Progenitor cell of endocrine pancreas (in vitro differentiated cells): ENCODE data around the gene FUT8. TPM values are rescaled to one million over a fixed set of nuclear protein-coding genes. Genes with fewer than 3 reads are reported as not detected.

Experiments used
- DNase-seq: peaks from one replicate; pipeline ENCODE4 v3.0.0; 2021; ENCODE audit warnings: low spot score; ENCODE audit not compliant: unreplicated experiment
- H3K27ac Mint-ChIP-seq: 2 replicates; pipeline ENCODE4 v1.8.0; 2021; ENCODE audit warnings: mild to moderate bottlenecking, moderate library complexity, mixed read lengths
- H3K27me3 Mint-ChIP-seq: 2 replicates; pipeline ENCODE4 v1.8.0; 2021; ENCODE audit warnings: mixed read lengths
- H3K36me3 Mint-ChIP-seq: 2 replicates; pipeline ENCODE4 v1.8.0; 2022; ENCODE audit warnings: mixed read lengths; ENCODE audit not compliant: insufficient read depth
- H3K4me1 Mint-ChIP-seq: 2 replicates; pipeline ENCODE4 v1.8.0; 2021; ENCODE audit warnings: low read depth, mixed read lengths
- H3K4me3 Mint-ChIP-seq: 2 replicates; pipeline ENCODE4 v1.8.0; 2021; ENCODE audit warnings: low read depth, mild to moderate bottlenecking, moderate library complexity, mixed read lengths
- H3K9me3 Mint-ChIP-seq: 2 replicates; pipeline ENCODE4 v1.8.0; 2021; ENCODE audit warnings: low read depth, mixed read lengths
- CTCF ChIP-seq: fragments of 200-600 bp; sonication (generic); IDR thresholded peaks from one replicate; pipeline ENCODE4 v1.5.0; 2021; ENCODE audit warnings: antibody characterized with exemption, mild to moderate bottlenecking; ENCODE audit not compliant: unreplicated experiment
- total RNA-seq: library from RNA; stranded (reverse); gene quantifications from 2 replicates; pipeline ENCODE4 v1.2.1, GENCODE V29; 2021

The FUT8 gene
- total RNA-seq, 1 donor from 2014 or later = 38.8 TPM

- TF ChIP-seq CTCF = no peak
- Mint-ChIP-seq H3K36me3 (no peaks in the 10 kb centered on the region), H3K9me3 (no peaks in the 10 kb centered on the region), H3K4me1 (peaks cover 24% of the 10 kb centered on the region), H3K4me3 (no peak overlapping the region), H3K27me3 (peaks cover 70% of the 10 kb centered on the region), H3K27ac (no peak overlapping the region)
- no peak for DNase-seq
Measured at GRCh38 chr14:65482757-65483438, 70.4 kb downstream of the FUT8 start.

GRCh38 chr14:65483647-65484046 lies 71.1 kb downstream of the FUT8 start:
- Mint-ChIP-seq H3K27me3 (peaks cover 75% of the 10 kb centered on the region), H3K36me3 (no peaks in the 10 kb centered on the region), H3K4me1 (peaks cover 21% of the 10 kb centered on the region), H3K27ac (no peak overlapping the region), H3K9me3 (no peaks in the 10 kb centered on the region), H3K4me3 (no peak overlapping the region)
- TF ChIP-seq CTCF = no peak
- DNase-seq = no peak

- TF ChIP-seq CTCF = no peak
- Mint-ChIP-seq H3K9me3 (no peaks in the 10 kb centered on the region), H3K4me1 (peaks cover 10% of the 10 kb centered on the region), H3K27me3 (peaks cover 61% of the 10 kb centered on the region), H3K27ac (no peak overlapping the region), H3K36me3 (no peaks in the 10 kb centered on the region), H3K4me3 (no peak overlapping the region)
- DNase-seq = no peak
Measured at GRCh38 chr14:65485516-65485915, 73.0 kb downstream of the FUT8 start.

- no peak for DNase-seq
- Mint-ChIP-seq H3K4me1 (peaks cover 14% of the 10 kb centered on the region), H3K27me3 (peaks cover 60% of the 10 kb centered on the region), H3K9me3 (no peaks in the 10 kb centered on the region), H3K4me3 (no peak overlapping the region), H3K27ac (no peak overlapping the region), H3K36me3 (no peaks in the 10 kb centered on the region)
- TF ChIP-seq CTCF = no peak
Measured at GRCh38 chr14:65486863-65487262, 74.3 kb downstream of the FUT8 start.

- H3K27me3 Mint-ChIP-seq = peaks cover 53% of the 10 kb centered on the region
- H3K27ac Mint-ChIP-seq = peak overlapping the region; percentile 38
- H3K4me3 Mint-ChIP-seq = no peak overlapping the region
- TF ChIP-seq CTCF = no peak
- H3K9me3 Mint-ChIP-seq = no peaks in the 10 kb centered on the region
- DNase-seq = no peak
- peaks cover 14% of the 10 kb centered on the region for H3K4me1 Mint-ChIP-seq
- no peaks in the 10 kb centered on the region for H3K36me3 Mint-ChIP-seq
Measured at GRCh38 chr14:65487783-65488494, 75.4 kb downstream of the FUT8 start.
